ENCODE measurements around the gene FILIP1.

FILIP1 gene

DNA sequence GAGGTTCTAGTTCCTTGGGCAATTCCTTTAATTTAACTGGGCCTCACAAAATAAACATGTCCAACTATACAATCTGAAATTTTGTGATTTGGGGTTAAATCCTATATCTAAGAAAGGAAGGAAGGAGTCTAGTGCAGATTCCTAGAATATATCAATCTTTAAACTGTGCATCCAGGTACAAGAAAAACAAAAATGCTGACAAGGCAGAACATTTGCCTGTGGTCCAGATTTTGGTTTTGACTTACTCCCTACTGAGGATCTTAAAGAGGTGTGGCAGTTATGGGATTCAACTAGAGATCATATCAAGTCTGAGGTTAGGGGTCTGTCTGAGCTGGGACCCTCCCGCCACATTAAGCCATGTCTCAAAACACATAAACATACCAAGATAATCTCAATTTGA is 232.3 kb downstream of the FILIP1 start:
- H3K36me3 ChIP-seq (ENCODE audit: insufficient read depth, low read length): peaks cover 76% of the 10 kb centered on the region

DNA sequence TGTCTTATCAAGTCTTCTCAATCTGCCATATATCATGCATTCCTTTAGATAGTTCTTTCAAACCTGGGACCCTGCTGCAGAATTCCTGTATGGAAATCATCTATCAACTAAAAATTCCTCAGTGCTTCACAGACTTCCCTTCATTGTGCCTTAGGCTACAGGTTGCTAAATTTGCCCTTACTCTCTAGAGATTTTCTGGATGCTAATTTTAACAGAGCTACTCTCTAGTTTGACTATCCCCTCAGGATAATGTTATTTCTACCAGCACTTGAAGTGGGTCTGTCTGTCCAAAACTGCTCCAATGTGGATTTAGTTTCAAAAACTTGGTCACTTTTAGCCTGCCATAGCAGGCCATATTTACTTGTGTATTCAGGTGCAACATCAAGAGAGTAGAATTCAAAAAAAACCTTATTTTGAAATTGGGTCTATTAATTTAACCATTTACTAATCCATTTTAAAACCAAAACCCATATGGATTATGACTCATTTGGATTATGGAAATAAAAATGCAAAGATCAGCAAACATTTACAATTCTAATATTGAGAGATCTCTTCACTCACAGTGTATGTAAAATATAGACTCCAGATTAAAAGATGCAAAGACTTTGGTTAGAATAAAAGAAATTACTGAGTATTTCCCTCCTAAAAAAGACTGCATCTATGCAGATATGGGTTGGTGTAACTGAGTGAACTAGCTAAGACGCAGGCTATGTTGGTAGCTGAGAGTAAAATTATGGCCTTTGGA is 236.1 kb downstream of the FILIP1 start:
- Histone ChIP-seq H3K9me3 (ENCODE audit: insufficient read depth, low read depth, low read length) (no peaks in the 10 kb centered on the region), H3F3A (ENCODE audit: low read depth) (no peaks in the 10 kb centered on the region), H3K4me1 (ENCODE audit: insufficient read depth, low read length, poor library complexity, severe bottlenecking) (no peaks in the 10 kb centered on the region), H3K4me3 (ENCODE audit: low read length, poor library complexity, severe bottlenecking) (no peak overlapping the region), H3K79me2 (ENCODE audit: insufficient read depth, low read length) (no peaks in the 10 kb centered on the region; the same call in 1 of the 2 replicates), H2AFZ (ENCODE audit: low read length) (no peak overlapping the region), H3K9ac (ENCODE audit: low read depth, low read length, poor library complexity, severe bottlenecking) (no peak overlapping the region), H4K20me1 (ENCODE audit: insufficient read depth, low read length, poor library complexity, severe bottlenecking) (no peaks in the 10 kb centered on the region), H3K36me3 (ENCODE audit: insufficient read depth, low read length) (peaks cover 75% of the 10 kb centered on the region), H3K4me2 (ENCODE audit: low read depth, low read length, poor library complexity, severe bottlenecking) (no peak overlapping the region), H3K9me2 (replicated peaks; ENCODE audit: low read depth, low read length) (no peaks in the 10 kb centered on the region), H3K27me3 (ENCODE audit: insufficient read depth, low read length, poor library complexity, severe bottlenecking) (no peaks in the 10 kb centered on the region)
- no peak for TF ChIP-seq EZH2phosphoT487 (IDR thresholded peaks at IDR 0.05; ENCODE audit: borderline replicate concordance)
- TF ChIP-seq, protein P1, sequence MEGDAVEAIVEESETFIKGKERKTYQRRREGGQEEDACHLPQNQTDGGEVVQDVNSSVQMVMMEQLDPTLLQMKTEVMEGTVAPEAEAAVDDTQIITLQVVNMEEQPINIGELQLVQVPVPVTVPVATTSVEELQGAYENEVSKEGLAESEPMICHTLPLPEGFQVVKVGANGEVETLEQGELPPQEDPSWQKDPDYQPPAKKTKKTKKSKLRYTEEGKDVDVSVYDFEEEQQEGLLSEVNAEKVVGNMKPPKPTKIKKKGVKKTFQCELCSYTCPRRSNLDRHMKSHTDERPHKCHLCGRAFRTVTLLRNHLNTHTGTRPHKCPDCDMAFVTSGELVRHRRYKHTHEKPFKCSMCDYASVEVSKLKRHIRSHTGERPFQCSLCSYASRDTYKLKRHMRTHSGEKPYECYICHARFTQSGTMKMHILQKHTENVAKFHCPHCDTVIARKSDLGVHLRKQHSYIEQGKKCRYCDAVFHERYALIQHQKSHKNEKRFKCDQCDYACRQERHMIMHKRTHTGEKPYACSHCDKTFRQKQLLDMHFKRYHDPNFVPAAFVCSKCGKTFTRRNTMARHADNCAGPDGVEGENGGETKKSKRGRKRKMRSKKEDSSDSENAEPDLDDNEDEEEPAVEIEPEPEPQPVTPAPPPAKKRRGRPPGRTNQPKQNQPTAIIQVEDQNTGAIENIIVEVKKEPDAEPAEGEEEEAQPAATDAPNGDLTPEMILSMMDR (conservative IDR thresholded peaks at IDR 0.05; ENCODE audit: low read length): no peak

More for the DNA sequence above, 232.3 kb downstream of the FILIP1 start:
- no peaks in the 10 kb centered on the region for H3K4me1 ChIP-seq (ENCODE audit: insufficient read depth, low read length, poor library complexity, severe bottlenecking)
- H3K79me2 ChIP-seq (ENCODE audit: insufficient read depth, low read length): peaks cover 9% of the 10 kb centered on the region; the same call in 1 of the 2 replicates
- no peaks in the 10 kb centered on the region for H3K9me2 ChIP-seq (replicated peaks; ENCODE audit: low read depth, low read length)
- TF ChIP-seq, protein P1 (conservative IDR thresholded peaks at IDR 0.05; ENCODE audit: low read length): no peak
- TF ChIP-seq EZH2phosphoT487 (IDR thresholded peaks at IDR 0.05; ENCODE audit: borderline replicate concordance): no peak
- no peaks in the 10 kb centered on the region for H3K27me3 ChIP-seq (ENCODE audit: insufficient read depth, low read length, poor library complexity, severe bottlenecking)
- no peak overlapping the region for H3K4me2 ChIP-seq (ENCODE audit: low read depth, low read length, poor library complexity, severe bottlenecking)
- H3K4me3 ChIP-seq (ENCODE audit: low read length, poor library complexity, severe bottlenecking): no peak overlapping the region
- H3K9me3 ChIP-seq (ENCODE audit: insufficient read depth, low read depth, low read length): no peaks in the 10 kb centered on the region
- H4K20me1 ChIP-seq (ENCODE audit: insufficient read depth, low read length, poor library complexity, severe bottlenecking): peaks cover 4% of the 10 kb centered on the region
- H2AFZ ChIP-seq (ENCODE audit: low read length): no peak overlapping the region
- H3K9ac ChIP-seq (ENCODE audit: low read depth, low read length, poor library complexity, severe bottlenecking): no peak overlapping the region
- H3F3A ChIP-seq (ENCODE audit: low read depth): no peaks in the 10 kb centered on the region

- Histone ChIP-seq H4K20me1 (ENCODE audit: insufficient read depth, low read length, poor library complexity, severe bottlenecking) (no peaks in the 10 kb centered on the region), H3F3A (ENCODE audit: low read depth) (peaks cover 3% of the 10 kb centered on the region; the same call in 1 of the 2 replicates), H3K4me1 (ENCODE audit: insufficient read depth, low read length, poor library complexity, severe bottlenecking) (no peaks in the 10 kb centered on the region), H3K9ac (ENCODE audit: low read depth, low read length, poor library complexity, severe bottlenecking) (no peak overlapping the region), H2AFZ (ENCODE audit: low read length) (no peak overlapping the region), H3K9me2 (replicated peaks; ENCODE audit: low read depth, low read length) (no peaks in the 10 kb centered on the region), H3K9me3 (ENCODE audit: insufficient read depth, low read depth, low read length) (no peaks in the 10 kb centered on the region), H3K79me2 (ENCODE audit: insufficient read depth, low read length) (no peaks in the 10 kb centered on the region), H3K36me3 (ENCODE audit: insufficient read depth, low read length) (peaks cover 13% of the 10 kb centered on the region; the same call in 1 of the 2 replicates), H3K27me3 (ENCODE audit: insufficient read depth, low read length, poor library complexity, severe bottlenecking) (peaks cover 23% of the 10 kb centered on the region), H3K4me2 (ENCODE audit: low read depth, low read length, poor library complexity, severe bottlenecking) (no peak overlapping the region), H3K4me3 (ENCODE audit: low read length, poor library complexity, severe bottlenecking) (no peak overlapping the region)
- TF ChIP-seq, protein P1 (conservative IDR thresholded peaks at IDR 0.05; ENCODE audit: low read length): no peak
- TF ChIP-seq EZH2phosphoT487 (IDR thresholded peaks at IDR 0.05; ENCODE audit: borderline replicate concordance): no peak
Measured at GRCh38 chr6:75250552-75250951, 243.0 kb downstream of the FILIP1 start.

Measured in Loucy (cell line).